MCF 10A (cell line): ENCODE measurements around the gene ETFRF1. TPM values are rescaled to one million over a fixed set of nuclear protein-coding genes. Genes with fewer than 3 reads are reported as not detected.

Experiments used
- BruUV-seq: library from RNA; stranded (reverse); fragments of 400-500 nt; replicated peaks from 2 replicates; lab custom pipeline; 2021; lab: Mats Ljungman, UMichigan
- CTCF ChIA-PET: fragments of 300-600 bp; sonication (Branson Sonifier 250); formaldehyde crosslinking; extraction: SDS; loops from one replicate; lab custom pipeline; 2021; ENCODE audit warnings: antibody characterized with exemption, inconsistent platforms; lab: Yijun Ruan, JAX
- POLR2A ChIA-PET: fragments of 300-600, 350-650 bp; sonication (Branson Sonifier 250); formaldehyde crosslinking; extraction: SDS; loops from one replicate; lab custom pipeline; 2020; ENCODE audit warnings: antibody characterized with exemption, inconsistent platforms; lab: Yijun Ruan, JAX
- DNase-seq: peaks from one replicate; pipeline ENCODE4 v3.0.0-alpha.2; 2018; ENCODE audit not compliant: unreplicated experiment
- H3K27ac Mint-ChIP-seq: one replicate; pipeline ENCODE4 v1.8.0; 2022; ENCODE audit warnings: mild to moderate bottlenecking, low read depth, mixed read lengths; ENCODE audit not compliant: unreplicated experiment
- H3K27me3 Mint-ChIP-seq: one replicate; pipeline ENCODE4 v1.8.0; 2022; ENCODE audit warnings: mixed read lengths; ENCODE audit not compliant: insufficient read depth, unreplicated experiment
- H3K36me3 Mint-ChIP-seq: one replicate; pipeline ENCODE4 v1.8.0; 2022; ENCODE audit warnings: mild to moderate bottlenecking, moderate library complexity, mixed read lengths; ENCODE audit not compliant: insufficient read depth, unreplicated experiment
- H3K4me1 Mint-ChIP-seq: one replicate; pipeline ENCODE4 v1.8.0; 2022; ENCODE audit warnings: mixed read lengths; ENCODE audit not compliant: insufficient read depth, unreplicated experiment
- H3K4me3 Mint-ChIP-seq: one replicate; pipeline ENCODE4 v1.8.0; 2022; ENCODE audit warnings: mild to moderate bottlenecking, moderate library complexity, mixed read lengths; ENCODE audit not compliant: unreplicated experiment
- H3K9me3 Mint-ChIP-seq: one replicate; pipeline ENCODE4 v1.8.0; 2022; ENCODE audit warnings: mixed read lengths; ENCODE audit not compliant: unreplicated experiment
- CTCF ChIP-seq: fragments of 200-600 bp; IDR thresholded peaks from one replicate; pipeline ENCODE4 v1.8.0; 2022; ENCODE audit warnings: antibody characterized with exemption, mild to moderate bottlenecking; ENCODE audit not compliant: unreplicated experiment
- intact Hi-C: fragments of 100-400 bp; cut with micrococcal nuclease; formaldehyde crosslinking; loops from 2 replicates; pipeline ENCODE4 v1.14.1; 2022
- total RNA-seq: library from RNA; stranded (reverse); gene quantifications from 2 replicates; pipeline ENCODE4 v1.2.3, GENCODE V29; 2022

Gene ETFRF1
- total RNA-seq, 1 experiment from 2014 or later = 21.1 TPM

- no peak overlapping the region for H3K27ac Mint-ChIP-seq
- BruUV-seq = no TSS peak
- no peaks in the 10 kb centered on the region for H3K27me3 Mint-ChIP-seq
- no peaks in the 10 kb centered on the region for H3K36me3 Mint-ChIP-seq
- ChIA-PET POLR2A (interaction anchor here (0.7 kb wide), 1 partner anchor 373 kb away, joined by 5 read pairs; no protein-coding TSS in a partner anchor), CTCF (interaction anchor here (0.6 to 1.4 kb wide), 2 partner anchors 27 to 51 kb away, joined by 3 to 5 read pairs; no protein-coding TSS in a partner anchor)
- peaks cover 13% of the 10 kb centered on the region for H3K4me1 Mint-ChIP-seq
- no peak for TF ChIP-seq CTCF
- no peak overlapping the region for H3K4me3 Mint-ChIP-seq
- intact Hi-C loops = no loop called here
- no peaks in the 10 kb centered on the region for H3K9me3 Mint-ChIP-seq
- no peak for DNase-seq
Measured at GRCh38 chr12:25182765-25183164, 12.3 kb upstream of the ETFRF1 start.

- POLR2A ChIA-PET = interaction anchor here (2.0 kb wide), 1 partner anchor 10 kb away, joined by 4 read pairs; the partner anchor contains the start of genes DNAI7 and ETFRF1
Measured at GRCh38 chr12:25184132-25184531, 10.9 kb upstream of the ETFRF1 start.

GRCh38 chr12:25186038-25186787 lies 8.8 kb upstream of the ETFRF1 start:
- Mint-ChIP-seq H3K4me3 (no peak overlapping the region), H3K4me1 (peaks cover 13% of the 10 kb centered on the region), H3K36me3 (no peaks in the 10 kb centered on the region), H3K27me3 (no peaks in the 10 kb centered on the region), H3K27ac (peak overlapping the region; percentile 24), H3K9me3 (no peaks in the 10 kb centered on the region)
- no peak for DNase-seq
- no TSS peak for BruUV-seq
- ChIA-PET CTCF (interaction anchor here (0.7 kb wide), 1 partner anchor 138 kb away, joined by 3 read pairs; no protein-coding TSS in a partner anchor), POLR2A (no interaction called here)
- no peak for TF ChIP-seq CTCF
- intact Hi-C loops = no loop called here

More at GRCh38 chr12:25184132-25184531, 10.9 kb upstream of the ETFRF1 start:
- Mint-ChIP-seq H3K36me3 (no peaks in the 10 kb centered on the region), H3K4me1 (peaks cover 13% of the 10 kb centered on the region), H3K9me3 (no peaks in the 10 kb centered on the region), H3K27ac (no peak overlapping the region), H3K4me3 (no peak overlapping the region), H3K27me3 (no peaks in the 10 kb centered on the region)
- no TSS peak for BruUV-seq
- CTCF ChIA-PET = interaction anchor here (0.5 to 1.4 kb wide), 3 partner anchors 13 to 53 kb away, joined by 3 to 4 read pairs (median 3); no protein-coding TSS in a partner anchor
- no peak for DNase-seq
- intact Hi-C loops = no loop called here
- no peak for TF ChIP-seq CTCF

- TF ChIP-seq CTCF = no peak
- no TSS peak for BruUV-seq
- intact Hi-C loops = no loop called here
- Mint-ChIP-seq H3K4me3 (peak overlapping the region; percentile 53), H3K9me3 (no peaks in the 10 kb centered on the region), H3K27me3 (no peaks in the 10 kb centered on the region), H3K27ac (peak overlapping the region; percentile 24), H3K4me1 (peaks cover 13% of the 10 kb centered on the region), H3K36me3 (no peaks in the 10 kb centered on the region)
- ChIA-PET POLR2A (no interaction called here), CTCF (interaction anchor here (0.6 to 0.7 kb wide), 2 partner anchors 138 to 147 kb away, joined by 3 read pairs; no protein-coding TSS in a partner anchor)
- no peak for DNase-seq
Measured at GRCh38 chr12:25186788-25187402, 8.1 kb upstream of the ETFRF1 start.
